ENCODE measurements around the gene S100A11.

DNA sequence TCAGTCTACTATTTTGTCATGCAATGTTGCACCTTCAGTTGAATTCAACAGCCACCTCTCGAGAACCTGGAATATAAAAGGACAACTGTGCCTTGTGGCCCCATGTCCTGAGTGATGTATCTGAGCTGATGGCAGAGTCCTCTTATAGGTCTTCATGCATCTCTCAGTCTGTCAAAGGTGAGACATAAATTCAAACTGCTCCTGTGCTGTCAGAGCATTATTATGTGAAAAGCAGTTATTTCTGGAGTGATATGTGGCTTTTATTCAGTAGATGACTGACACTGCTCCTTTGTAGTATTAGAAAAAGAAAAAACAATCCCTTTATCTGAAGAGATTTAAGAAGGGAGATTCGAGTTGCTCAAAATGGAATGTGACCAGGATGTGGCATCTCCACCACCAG lies 51.5 kb downstream of the S100A11 start:
- TF ChIP-seq, protein P1, sequence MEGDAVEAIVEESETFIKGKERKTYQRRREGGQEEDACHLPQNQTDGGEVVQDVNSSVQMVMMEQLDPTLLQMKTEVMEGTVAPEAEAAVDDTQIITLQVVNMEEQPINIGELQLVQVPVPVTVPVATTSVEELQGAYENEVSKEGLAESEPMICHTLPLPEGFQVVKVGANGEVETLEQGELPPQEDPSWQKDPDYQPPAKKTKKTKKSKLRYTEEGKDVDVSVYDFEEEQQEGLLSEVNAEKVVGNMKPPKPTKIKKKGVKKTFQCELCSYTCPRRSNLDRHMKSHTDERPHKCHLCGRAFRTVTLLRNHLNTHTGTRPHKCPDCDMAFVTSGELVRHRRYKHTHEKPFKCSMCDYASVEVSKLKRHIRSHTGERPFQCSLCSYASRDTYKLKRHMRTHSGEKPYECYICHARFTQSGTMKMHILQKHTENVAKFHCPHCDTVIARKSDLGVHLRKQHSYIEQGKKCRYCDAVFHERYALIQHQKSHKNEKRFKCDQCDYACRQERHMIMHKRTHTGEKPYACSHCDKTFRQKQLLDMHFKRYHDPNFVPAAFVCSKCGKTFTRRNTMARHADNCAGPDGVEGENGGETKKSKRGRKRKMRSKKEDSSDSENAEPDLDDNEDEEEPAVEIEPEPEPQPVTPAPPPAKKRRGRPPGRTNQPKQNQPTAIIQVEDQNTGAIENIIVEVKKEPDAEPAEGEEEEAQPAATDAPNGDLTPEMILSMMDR (IDR thresholded peaks at IDR 0.05) = no peak
- no peak for TF ChIP-seq EZH2 (IDR thresholded peaks at IDR 0.05; ENCODE audit: borderline replicate concordance, insufficient read depth, low read depth, low read length, poor library complexity, severe bottlenecking)
